HG03097 (cell line): ENCODE data around the gene ELMOD2.
"Not testable (repeated sequence)": the region's sequence is repeated elsewhere in the genome, so short reads cannot be mapped to it uniquely, and the experiment has no call there.

Experiments used
- ATAC-seq: cut with Tn5 transposase; IDR thresholded peaks from one replicate; pipeline ENCODE4 v1.9.1; 2021; ENCODE audit not compliant: unreplicated experiment, low FRiP score

ELMOD2 gene

GRCh38 chr4:140523857-140524742 lies at the start of gene ELMOD2:
Gene ELMOD2, plus strand, starts transcription at chr4:140524168. Its CDS starts 1,261 bp downstream, at chr4:140525429.
- ATAC-seq: peak; percentile 100

GRCh38 chr4:140483445-140483844 lies 40.5 kb upstream of the ELMOD2 start:
- ATAC-seq: no peak

GRCh38 chr4:140485939-140486338 lies 38.0 kb upstream of the ELMOD2 start:
- ATAC-seq: no peak

- no peak for ATAC-seq
These were observed 26.6 kb upstream of the ELMOD2 start for GRCh38 chr4:140497405-140497746.

GRCh38 chr4:140497747-140498636 lies 26.0 kb upstream of the ELMOD2 start, which contains the start of gene MGAT4D:
Gene MGAT4D, minus strand, starts transcription at chr4:140498293. Its CDS starts 71 bp downstream, at chr4:140498222.
- ATAC-seq: no peak

GRCh38 chr4:140499391-140499790 lies 24.6 kb upstream of the ELMOD2 start:
- no peak for ATAC-seq

- no peak for ATAC-seq
These were observed 19.7 kb upstream of the ELMOD2 start for GRCh38 chr4:140504261-140504660.

- ATAC-seq: not testable (repeated sequence)
These were observed 10.2 kb upstream of the ELMOD2 start for GRCh38 chr4:140513765-140514164.

GRCh38 chr4:140515423-140515822 lies 8.5 kb upstream of the ELMOD2 start:
- no peak for ATAC-seq

GRCh38 chr4:140523370-140523856 lies 555 bp upstream of the ELMOD2 start:
- no peak for ATAC-seq

GRCh38 chr4:140529434-140529833 lies 5.5 kb downstream of the ELMOD2 start:
- no peak for ATAC-seq

- ATAC-seq: no peak
These were observed 10.0 kb downstream of the ELMOD2 start for GRCh38 chr4:140533951-140534480.

- ATAC-seq: peak; percentile 97
These were observed 32.6 kb downstream of the ELMOD2 start for GRCh38 chr4:140556372-140557085.

- no peak for ATAC-seq
These were observed 34.0 kb downstream of the ELMOD2 start for GRCh38 chr4:140557831-140558435.

- ATAC-seq: no peak
These were observed 35.7 kb downstream of the ELMOD2 start for GRCh38 chr4:140559696-140560095.

GRCh38 chr4:140568507-140569306 lies 44.7 kb downstream of the ELMOD2 start, which contains the start of gene UCP1:
Gene UCP1, minus strand, starts transcription at chr4:140568961. Its CDS starts 232 bp downstream, at chr4:140568729.
- ATAC-seq: no peak

GRCh38 chr4:140569307-140569638 lies 45.3 kb downstream of the ELMOD2 start:
- ATAC-seq: no peak

- ATAC-seq: no peak
These were observed 47.7 kb downstream of the ELMOD2 start for GRCh38 chr4:140571620-140572019.

GRCh38 chr4:140575489-140575888 lies 51.5 kb downstream of the ELMOD2 start:
- no peak for ATAC-seq
